SJSA1 (cell line): ENCODE data around the gene OSCP1. TPM values are rescaled to one million over a fixed set of nuclear protein-coding genes. Genes with fewer than 3 reads are reported as not detected.

ENCODE experiments used
- DNase-seq, 2 experiments: peaks; one replicate each; pipeline ENCODE4 v3.0.0-alpha.2; 2015 to 2020; ENCODE audit warnings: low spot score in 2 of 2, low read depth in 1 of 2
- H3K27ac ChIP-seq: fragments of 250-450 bp; sonication (Bioruptor Pico); 2 replicates; pipeline ENCODE4 v1.5.1; 2020; ENCODE audit warnings: mild to moderate bottlenecking, moderate library complexity
- H3K27me3 ChIP-seq: fragments of 250-450 bp; sonication (Bioruptor Pico); replicated peaks from 2 replicates; pipeline ENCODE4 v1.5.1; 2020; ENCODE audit warnings: mild to moderate bottlenecking, moderate library complexity
- H3K36me3 ChIP-seq: fragments of 250-450 bp; sonication (Bioruptor Pico); 2 replicates; pipeline ENCODE4 v1.5.1; 2020; ENCODE audit warnings: mild to moderate bottlenecking
- H3K4me1 ChIP-seq: fragments of 250-450 bp; sonication (Bioruptor Pico); replicated peaks from 2 replicates; pipeline ENCODE4 v1.6.1; 2021; ENCODE audit warnings: mild to moderate bottlenecking
- H3K4me3 ChIP-seq: fragments of 250-450 bp; sonication (Bioruptor Pico); 2 replicates; pipeline ENCODE4 v1.5.1; 2020; ENCODE audit warnings: mild to moderate bottlenecking
- H3K9me3 ChIP-seq: fragments of 250-450 bp; sonication (Bioruptor Pico); replicated peaks from 2 replicates; pipeline ENCODE4 v1.5.1; 2020; ENCODE audit warnings: mild to moderate bottlenecking
- total RNA-seq: library from RNA; depleted of rRNA; stranded (reverse); fragments of >200 nt; shearing (Covaris generic); gene quantifications from 2 replicates; pipeline ENCODE4 v1.2.3, GENCODE V29; 2014

The OSCP1 gene
- total RNA-seq, 1 experiment from 2014 or later: 1.5 TPM

- Histone ChIP-seq H3K4me1 (peaks cover 11% of the 10 kb centered on the region), H3K27ac (no peak overlapping the region), H3K4me3 (no peak overlapping the region), H3K9me3 (no peaks in the 10 kb centered on the region), H3K27me3 (no peaks in the 10 kb centered on the region), H3K36me3 (peaks cover 10% of the 10 kb centered on the region)
- no peak for DNase-seq
These were observed 16.2 kb upstream of the OSCP1 start for GRCh38 chr1:36466370-36467026.

- peaks cover 17% of the 10 kb centered on the region for H3K36me3 ChIP-seq
- H3K9me3 ChIP-seq: no peaks in the 10 kb centered on the region
- H3K4me1 ChIP-seq: peaks cover 11% of the 10 kb centered on the region
- no peak overlapping the region for H3K4me3 ChIP-seq
- no peak overlapping the region for H3K27ac ChIP-seq
- no peaks in the 10 kb centered on the region for H3K27me3 ChIP-seq
- DNase-seq: no peak
These were observed 15.6 kb upstream of the OSCP1 start for GRCh38 chr1:36465731-36466369.

GRCh38 chr1:36464605-36465393 lies 14.5 kb upstream of the OSCP1 start:
- peak overlapping the region; percentile 67 for H3K27ac ChIP-seq
- peaks cover 27% of the 10 kb centered on the region for H3K36me3 ChIP-seq
- H3K4me1 ChIP-seq: peaks cover 11% of the 10 kb centered on the region
- no peak for DNase-seq
- H3K27me3 ChIP-seq: no peaks in the 10 kb centered on the region
- H3K4me3 ChIP-seq: peak overlapping the region; percentile 75
- no peaks in the 10 kb centered on the region for H3K9me3 ChIP-seq

GRCh38 chr1:36463803-36464604 lies 13.8 kb upstream of the OSCP1 start, which contains the start of gene MRPS15:
Gene MRPS15, minus strand, starts transcription at chr1:36464384. Its CDS starts 109 bp downstream, at chr1:36464275.
- Histone ChIP-seq H3K36me3 (peaks cover 32% of the 10 kb centered on the region), H3K4me3 (peak within 1 kb of the TSS; percentile 75), H3K27ac (peak within 1 kb of the TSS; percentile 67), H3K27me3 (no peaks in the 10 kb centered on the region), H3K4me1 (peaks cover 11% of the 10 kb centered on the region), H3K9me3 (no peaks in the 10 kb centered on the region)
- peak; percentile 78 to 93 for DNase-seq

- Histone ChIP-seq H3K4me3 (peak overlapping the region; percentile 75), H3K27me3 (no peaks in the 10 kb centered on the region), H3K27ac (peak overlapping the region; percentile 67), H3K9me3 (no peaks in the 10 kb centered on the region), H3K36me3 (peaks cover 38% of the 10 kb centered on the region), H3K4me1 (peaks cover 11% of the 10 kb centered on the region)
- no peak for DNase-seq
These were observed 13.2 kb upstream of the OSCP1 start for GRCh38 chr1:36463463-36463802.

- no peak overlapping the region for H3K4me3 ChIP-seq
- no peaks in the 10 kb centered on the region for H3K9me3 ChIP-seq
- no peaks in the 10 kb centered on the region for H3K27me3 ChIP-seq
- H3K36me3 ChIP-seq: peaks cover 75% of the 10 kb centered on the region
- H3K27ac ChIP-seq: no peak overlapping the region
- peaks cover 4% of the 10 kb centered on the region; the same call in 1 of the 2 replicates for H3K4me1 ChIP-seq
- no peak for DNase-seq
These were observed 8.7 kb upstream of the OSCP1 start for GRCh38 chr1:36458910-36459309.

GRCh38 chr1:36457691-36458090 lies 7.4 kb upstream of the OSCP1 start:
- no peaks in the 10 kb centered on the region for H3K9me3 ChIP-seq
- DNase-seq: no peak
- H3K4me3 ChIP-seq: no peak overlapping the region
- no peak overlapping the region for H3K27ac ChIP-seq
- no peaks in the 10 kb centered on the region for H3K27me3 ChIP-seq
- H3K36me3 ChIP-seq: peaks cover 75% of the 10 kb centered on the region
- no peaks in the 10 kb centered on the region for H3K4me1 ChIP-seq

- Histone ChIP-seq H3K36me3 (peaks cover 65% of the 10 kb centered on the region), H3K4me1 (no peaks in the 10 kb centered on the region), H3K27ac (no peak overlapping the region), H3K27me3 (no peaks in the 10 kb centered on the region), H3K9me3 (no peaks in the 10 kb centered on the region), H3K4me3 (no peak overlapping the region)
- DNase-seq: no peak
These were observed 6.2 kb upstream of the OSCP1 start for GRCh38 chr1:36456391-36456928.

- H3K4me1 ChIP-seq: no peaks in the 10 kb centered on the region
- peaks cover 54% of the 10 kb centered on the region for H3K36me3 ChIP-seq
- no peak overlapping the region for H3K27ac ChIP-seq
- no peaks in the 10 kb centered on the region for H3K9me3 ChIP-seq
- no peak for DNase-seq
- no peak overlapping the region for H3K4me3 ChIP-seq
- H3K27me3 ChIP-seq: no peaks in the 10 kb centered on the region
These were observed 5.1 kb upstream of the OSCP1 start for GRCh38 chr1:36455386-36455785.

GRCh38 chr1:36453600-36454388 lies 3.5 kb upstream of the OSCP1 start:
- Histone ChIP-seq H3K36me3 (peaks cover 41% of the 10 kb centered on the region), H3K4me3 (no peak overlapping the region), H3K27me3 (no peaks in the 10 kb centered on the region), H3K9me3 (no peaks in the 10 kb centered on the region), H3K27ac (no peak overlapping the region), H3K4me1 (peaks cover 4% of the 10 kb centered on the region)
- no peak for DNase-seq

GRCh38 chr1:36453051-36453450 lies 2.8 kb upstream of the OSCP1 start:
- H3K4me1 ChIP-seq: peaks cover 4% of the 10 kb centered on the region
- no peak for DNase-seq
- H3K27ac ChIP-seq: no peak overlapping the region
- H3K36me3 ChIP-seq: peaks cover 35% of the 10 kb centered on the region
- H3K9me3 ChIP-seq: no peaks in the 10 kb centered on the region
- no peaks in the 10 kb centered on the region for H3K27me3 ChIP-seq
- no peak overlapping the region for H3K4me3 ChIP-seq

GRCh38 chr1:36450919-36451305 lies 661 bp upstream of the OSCP1 start:
- Histone ChIP-seq H3K27me3 (no peaks in the 10 kb centered on the region), H3K4me3 (peak overlapping the region; percentile 47), H3K27ac (peak overlapping the region; percentile 81), H3K4me1 (peaks cover 4% of the 10 kb centered on the region), H3K36me3 (peaks cover 14% of the 10 kb centered on the region), H3K9me3 (no peaks in the 10 kb centered on the region)
- DNase-seq: no peak
